Measurements from ENCODE around the gene NECTIN1.

- no peak for TF ChIP-seq KAT7 (CRISPR knock-in tag; IDR thresholded peaks at IDR 0.05; ENCODE audit: borderline replicate concordance)
- TF ChIP-seq, protein P1, sequence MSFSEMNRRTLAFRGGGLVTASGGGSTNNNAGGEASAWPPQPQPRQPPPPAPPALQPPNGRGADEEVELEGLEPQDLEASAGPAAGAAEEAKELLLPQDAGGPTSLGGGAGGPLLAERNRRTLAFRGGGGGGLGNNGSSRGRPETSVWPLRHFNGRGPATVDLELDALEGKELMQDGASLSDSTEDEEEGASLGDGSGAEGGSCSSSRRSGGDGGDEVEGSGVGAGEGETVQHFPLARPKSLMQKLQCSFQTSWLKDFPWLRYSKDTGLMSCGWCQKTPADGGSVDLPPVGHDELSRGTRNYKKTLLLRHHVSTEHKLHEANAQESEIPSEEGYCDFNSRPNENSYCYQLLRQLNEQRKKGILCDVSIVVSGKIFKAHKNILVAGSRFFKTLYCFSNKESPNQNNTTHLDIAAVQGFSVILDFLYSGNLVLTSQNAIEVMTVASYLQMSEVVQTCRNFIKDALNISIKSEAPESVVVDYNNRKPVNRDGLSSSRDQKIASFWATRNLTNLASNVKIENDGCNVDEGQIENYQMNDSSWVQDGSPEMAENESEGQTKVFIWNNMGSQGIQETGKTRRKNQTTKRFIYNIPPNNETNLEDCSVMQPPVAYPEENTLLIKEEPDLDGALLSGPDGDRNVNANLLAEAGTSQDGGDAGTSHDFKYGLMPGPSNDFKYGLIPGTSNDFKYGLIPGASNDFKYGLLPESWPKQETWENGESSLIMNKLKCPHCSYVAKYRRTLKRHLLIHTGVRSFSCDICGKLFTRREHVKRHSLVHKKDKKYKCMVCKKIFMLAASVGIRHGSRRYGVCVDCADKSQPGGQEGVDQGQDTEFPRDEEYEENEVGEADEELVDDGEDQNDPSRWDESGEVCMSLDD (CRISPR knock-in tag; IDR thresholded peaks at IDR 0.05; ENCODE audit: borderline replicate concordance) = no peak
- TF ChIP-seq PREB (CRISPR knock-in tag; IDR thresholded peaks at IDR 0.05) = no peak
- TF ChIP-seq POLR2A (IDR thresholded peaks at IDR 0.05; ENCODE audit: insufficient read depth in 1 of 2, low read depth in 2 of 2, low read length in 2 of 2) = no peak
- TF ChIP-seq, protein P2, sequence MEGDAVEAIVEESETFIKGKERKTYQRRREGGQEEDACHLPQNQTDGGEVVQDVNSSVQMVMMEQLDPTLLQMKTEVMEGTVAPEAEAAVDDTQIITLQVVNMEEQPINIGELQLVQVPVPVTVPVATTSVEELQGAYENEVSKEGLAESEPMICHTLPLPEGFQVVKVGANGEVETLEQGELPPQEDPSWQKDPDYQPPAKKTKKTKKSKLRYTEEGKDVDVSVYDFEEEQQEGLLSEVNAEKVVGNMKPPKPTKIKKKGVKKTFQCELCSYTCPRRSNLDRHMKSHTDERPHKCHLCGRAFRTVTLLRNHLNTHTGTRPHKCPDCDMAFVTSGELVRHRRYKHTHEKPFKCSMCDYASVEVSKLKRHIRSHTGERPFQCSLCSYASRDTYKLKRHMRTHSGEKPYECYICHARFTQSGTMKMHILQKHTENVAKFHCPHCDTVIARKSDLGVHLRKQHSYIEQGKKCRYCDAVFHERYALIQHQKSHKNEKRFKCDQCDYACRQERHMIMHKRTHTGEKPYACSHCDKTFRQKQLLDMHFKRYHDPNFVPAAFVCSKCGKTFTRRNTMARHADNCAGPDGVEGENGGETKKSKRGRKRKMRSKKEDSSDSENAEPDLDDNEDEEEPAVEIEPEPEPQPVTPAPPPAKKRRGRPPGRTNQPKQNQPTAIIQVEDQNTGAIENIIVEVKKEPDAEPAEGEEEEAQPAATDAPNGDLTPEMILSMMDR (CRISPR knock-in tag; IDR thresholded peaks at IDR 0.05) = no peak
- TF ChIP-seq, protein P3, sequence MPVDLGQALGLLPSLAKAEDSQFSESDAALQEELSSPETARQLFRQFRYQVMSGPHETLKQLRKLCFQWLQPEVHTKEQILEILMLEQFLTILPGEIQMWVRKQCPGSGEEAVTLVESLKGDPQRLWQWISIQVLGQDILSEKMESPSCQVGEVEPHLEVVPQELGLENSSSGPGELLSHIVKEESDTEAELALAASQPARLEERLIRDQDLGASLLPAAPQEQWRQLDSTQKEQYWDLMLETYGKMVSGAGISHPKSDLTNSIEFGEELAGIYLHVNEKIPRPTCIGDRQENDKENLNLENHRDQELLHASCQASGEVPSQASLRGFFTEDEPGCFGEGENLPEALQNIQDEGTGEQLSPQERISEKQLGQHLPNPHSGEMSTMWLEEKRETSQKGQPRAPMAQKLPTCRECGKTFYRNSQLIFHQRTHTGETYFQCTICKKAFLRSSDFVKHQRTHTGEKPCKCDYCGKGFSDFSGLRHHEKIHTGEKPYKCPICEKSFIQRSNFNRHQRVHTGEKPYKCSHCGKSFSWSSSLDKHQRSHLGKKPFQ (CRISPR knock-in tag; IDR thresholded peaks at IDR 0.05; ENCODE audit: insufficient replicate concordance) = no peak
- no peak for TF ChIP-seq ZNF883 (CRISPR knock-in tag; IDR thresholded peaks at IDR 0.05; ENCODE audit: not compliant biosample characterization)
- no peak for TF ChIP-seq ZNF225 (CRISPR knock-in tag; IDR thresholded peaks at IDR 0.05)
These were observed 104.4 kb downstream of the NECTIN1 start for GRCh38 chr11:119624629-119625028.

All from HepG2 (cell line).